H9 (cell line): ENCODE data around the gene MARK4. TPM values are rescaled to one million over a fixed set of nuclear protein-coding genes. Genes with fewer than 3 reads are reported as not detected.

ENCODE experiments used
- DNase-seq: peaks from one replicate; pipeline ENCODE4 v3.0.0-alpha.2; 2017
- H2AFZ ChIP-seq: one replicate; pipeline ENCODE4 v1.6.1; 2013; ENCODE audit warnings: mild to moderate bottlenecking, low read length, control low read depth, moderate library complexity
- H2AK5ac ChIP-seq: 2 replicates; pipeline ENCODE4 v1.6.1; 2013; ENCODE audit warnings: low read length, control low read depth, mixed read lengths; ENCODE audit not compliant: insufficient read length
- H2BK120ac ChIP-seq: one replicate; pipeline ENCODE4 v1.6.1; 2013; ENCODE audit warnings: low read depth, mild to moderate bottlenecking, low read length, control low read depth, inconsistent platforms; ENCODE audit not compliant: poor library complexity, severe bottlenecking
- H2BK12ac ChIP-seq: 2 replicates; pipeline ENCODE4 v1.6.1; 2013; ENCODE audit warnings: low read length, control low read depth, mixed read lengths, low read depth; ENCODE audit not compliant: insufficient read length
- H2BK15ac ChIP-seq: 2 replicates; pipeline ENCODE4 v1.6.1; 2013; ENCODE audit warnings: low read depth, low read length, control low read depth
- H2BK20ac ChIP-seq: one replicate; pipeline ENCODE4 v1.6.1; 2013; ENCODE audit warnings: low read depth, mild to moderate bottlenecking, low read length, control low read depth, inconsistent platforms; ENCODE audit not compliant: poor library complexity, severe bottlenecking
- H2BK5ac ChIP-seq: 2 replicates; pipeline ENCODE4 v1.6.1; 2013; ENCODE audit warnings: low read length, control low read depth, mixed read lengths; ENCODE audit not compliant: insufficient read length
- H3K14ac ChIP-seq: 2 replicates; pipeline ENCODE4 v1.6.1; 2013; ENCODE audit warnings: low read length, control low read depth; ENCODE audit not compliant: insufficient read depth
- H3K18ac ChIP-seq: 2 replicates; pipeline ENCODE4 v1.6.1; 2013; ENCODE audit warnings: low read depth, mild to moderate bottlenecking, mixed read lengths, low read length, control low read depth; ENCODE audit not compliant: insufficient read length
- H3K23ac ChIP-seq: 2 replicates; pipeline ENCODE4 v1.6.1; 2013; ENCODE audit warnings: low read length, control low read depth, mixed read lengths, low read depth; ENCODE audit not compliant: insufficient read length
- H3K23me2 ChIP-seq: 2 replicates; pipeline ENCODE4 v1.6.1; 2013; ENCODE audit warnings: low read depth, mild to moderate bottlenecking, mixed read lengths, low read length, control low read depth; ENCODE audit not compliant: insufficient read length, poor library complexity, severe bottlenecking
- H3K27ac ChIP-seq: 2 replicates; pipeline ENCODE4 v1.5.1; 2013; ENCODE audit warnings: low read length, control low read depth, mixed read lengths, low read depth; ENCODE audit not compliant: insufficient read length
- H3K27me3 ChIP-seq: 2 replicates; pipeline ENCODE4 v1.6.1; 2013; ENCODE audit warnings: low read length, control low read depth, inconsistent platforms; ENCODE audit not compliant: insufficient read depth
- H3K4ac ChIP-seq: 2 replicates; pipeline ENCODE4 v1.6.1; 2013; ENCODE audit warnings: low read depth, mild to moderate bottlenecking, control low read depth, inconsistent platforms, low read length, moderate library complexity
- H3K4me1 ChIP-seq: 2 replicates; pipeline ENCODE4 v1.6.1; 2013; ENCODE audit warnings: low read length, control low read depth, inconsistent platforms; ENCODE audit not compliant: insufficient read depth
- H3K4me2 ChIP-seq: 2 replicates; pipeline ENCODE4 v1.6.1; 2013; ENCODE audit warnings: low read length, control low read depth, mixed read lengths; ENCODE audit not compliant: insufficient read length, insufficient read depth
- H3K56ac ChIP-seq: 2 replicates; pipeline ENCODE4 v1.6.1; 2013; ENCODE audit warnings: low read depth, mild to moderate bottlenecking, mixed read lengths, low read length, control low read depth; ENCODE audit not compliant: insufficient read length
- H3K79me1 ChIP-seq: 2 replicates; pipeline ENCODE4 v1.6.1; 2013; ENCODE audit warnings: low read depth, mild to moderate bottlenecking, moderate library complexity, low read length, control low read depth, inconsistent platforms; ENCODE audit not compliant: insufficient read depth, poor library complexity, severe bottlenecking
- H3K79me2 ChIP-seq: 2 replicates; pipeline ENCODE4 v1.6.1; 2013; ENCODE audit warnings: low read length, control low read depth, inconsistent platforms; ENCODE audit not compliant: insufficient read depth
- H3K9ac ChIP-seq: 2 replicates; pipeline ENCODE4 v1.6.1; 2013; ENCODE audit warnings: low read length, control low read depth, mixed read lengths; ENCODE audit not compliant: insufficient read length; ENCODE audit errors: extremely low read depth
- H3K9me3 ChIP-seq: one replicate; pipeline ENCODE4 v1.6.1; 2013; ENCODE audit warnings: low read depth, low read length, inconsistent platforms; ENCODE audit not compliant: control insufficient read depth
- H3T11ph ChIP-seq: one replicate; pipeline ENCODE4 v1.6.1; 2013; ENCODE audit warnings: mild to moderate bottlenecking, low read length, control low read depth, inconsistent platforms
- H4K20me1 ChIP-seq: one replicate; pipeline ENCODE4 v1.6.1; 2013; ENCODE audit not compliant: control insufficient read depth, insufficient read length, insufficient read depth
- H4K5ac ChIP-seq: 2 replicates; pipeline ENCODE4 v1.6.1; 2013; ENCODE audit warnings: low read depth, mild to moderate bottlenecking, mixed read lengths, low read length, control low read depth; ENCODE audit not compliant: insufficient read length
- H4K8ac ChIP-seq: replicated peaks from 2 replicates; pipeline ENCODE4 v1.6.1; 2013; ENCODE audit warnings: low read length, control low read depth, mixed read lengths, low read depth; ENCODE audit not compliant: insufficient read length
- H4K91ac ChIP-seq: 2 replicates; pipeline ENCODE4 v1.6.1; 2013; ENCODE audit warnings: low read depth, mild to moderate bottlenecking, moderate library complexity, mixed read lengths, low read length, control low read depth; ENCODE audit not compliant: insufficient read length
- H3K27ac Mint-ChIP-seq, 3 experiments: 2 replicates in 2 of 3; 3 replicates in 1 of 3; pipeline ENCODE4 v1.8.0; 2020 to 2021; ENCODE audit warnings: mixed read lengths in 3 of 3, mild to moderate bottlenecking in 1 of 3, moderate library complexity in 1 of 3
- H3K27me3 Mint-ChIP-seq: 2 replicates; pipeline ENCODE4 v1.8.0; 2021; ENCODE audit warnings: low read depth, mild to moderate bottlenecking, moderate library complexity, mixed read lengths
- H3K36me3 Mint-ChIP-seq, 3 experiments: 2 replicates in 2 of 3; 3 replicates in 1 of 3; pipeline ENCODE4 v1.8.0; 2020 to 2021; ENCODE audit warnings: low read depth in 3 of 3, mixed read lengths in 3 of 3; ENCODE audit not compliant: insufficient read depth in 1 of 3
- H3K4me1 Mint-ChIP-seq, 2 experiments: 2 replicates each; pipeline ENCODE4 v1.8.0; 2020; ENCODE audit warnings: mixed read lengths in 2 of 2
- H3K4me3 Mint-ChIP-seq, 2 experiments: 2 replicates in 1 of 2; 3 replicates in 1 of 2; pipeline ENCODE4 v1.8.0; 2020 to 2021; ENCODE audit warnings: mild to moderate bottlenecking in 2 of 2, mixed read lengths in 2 of 2, moderate library complexity in 1 of 2
- H3K9me3 Mint-ChIP-seq, 2 experiments: 2 replicates in 1 of 2; 3 replicates in 1 of 2; pipeline ENCODE4 v1.8.0; 2020; ENCODE audit warnings: mild to moderate bottlenecking in 2 of 2, mixed read lengths in 2 of 2, moderate library complexity in 1 of 2
- WGBS: extraction: QIAGEN DNeasy Blood & Tissue Kit; methylation state at CpG from one replicate; pipeline ENCODE4 v1.1.7; 2013; ENCODE audit warnings: missing lambda C conversion rate, low lambda C conversion rate, mixed read lengths; ENCODE audit not compliant: insufficient read length; ENCODE audit errors: extremely low coverage; 5-methylcytosine and 5-hydroxymethylcytosine counted together
- total RNA-seq: library from RNA; stranded (reverse); gene quantifications from 2 replicates; pipeline ENCODE4 v1.2.1, GENCODE V29; 2021
- TF ChIP-seq, protein P1 (sequence below): fragments of 200-600 bp; sonication (generic); conservative IDR thresholded peaks from 3 replicates; pipeline ENCODE4 v1.8.0; 2021; ENCODE audit warnings: antibody characterized with exemption, mild to moderate bottlenecking

Gene MARK4
- total RNA-seq, 1 experiment from 2014 or later = 44.7 TPM

- Histone ChIP-seq H4K8ac (no peak overlapping the region), H3K4ac (no peak overlapping the region), H3K14ac (no peak overlapping the region), H2AK5ac (no peak overlapping the region), H3K23ac (no peak overlapping the region), H3K9me3 (no peaks in the 10 kb centered on the region), H3K27me3 (no peaks in the 10 kb centered on the region; the same call in 1 of the 2 replicates), H4K5ac (no peak overlapping the region), H4K91ac (no peak overlapping the region), H3K23me2 (no peaks in the 10 kb centered on the region), H2BK5ac (no peak overlapping the region), H2AFZ (no peak overlapping the region), H3K9ac (no peak overlapping the region), H3K79me2 (no peaks in the 10 kb centered on the region), H3T11ph (no peak overlapping the region), H2BK15ac (no peak overlapping the region), H3K56ac (no peak overlapping the region), H3K79me1 (no peaks in the 10 kb centered on the region), H3K27ac (no peak overlapping the region), H4K20me1 (no peaks in the 10 kb centered on the region), H2BK20ac (no peak overlapping the region), H2BK120ac (no peak overlapping the region), H2BK12ac (no peak overlapping the region), H3K4me2 (no peak overlapping the region), H3K4me1 (no peaks in the 10 kb centered on the region; the same call in 1 of the 2 replicates), H3K18ac (no peak overlapping the region)
- Mint-ChIP-seq H3K4me1 (peaks cover 15 to 24% of the 10 kb centered on the region in 2 experiments), H3K4me3 (no peak overlapping the region), H3K27ac (no peak overlapping the region), H3K27me3 (peaks cover 40% of the 10 kb centered on the region), H3K9me3 (peaks cover 3 to 9% of the 10 kb centered on the region in 2 experiments; a peak in 2 of 5 replicates), H3K36me3 (peaks cover 2 to 10% (median 4%) of the 10 kb centered on the region in 3 experiments; a peak in 6 of 7 replicates)
- TF ChIP-seq, protein P1, sequence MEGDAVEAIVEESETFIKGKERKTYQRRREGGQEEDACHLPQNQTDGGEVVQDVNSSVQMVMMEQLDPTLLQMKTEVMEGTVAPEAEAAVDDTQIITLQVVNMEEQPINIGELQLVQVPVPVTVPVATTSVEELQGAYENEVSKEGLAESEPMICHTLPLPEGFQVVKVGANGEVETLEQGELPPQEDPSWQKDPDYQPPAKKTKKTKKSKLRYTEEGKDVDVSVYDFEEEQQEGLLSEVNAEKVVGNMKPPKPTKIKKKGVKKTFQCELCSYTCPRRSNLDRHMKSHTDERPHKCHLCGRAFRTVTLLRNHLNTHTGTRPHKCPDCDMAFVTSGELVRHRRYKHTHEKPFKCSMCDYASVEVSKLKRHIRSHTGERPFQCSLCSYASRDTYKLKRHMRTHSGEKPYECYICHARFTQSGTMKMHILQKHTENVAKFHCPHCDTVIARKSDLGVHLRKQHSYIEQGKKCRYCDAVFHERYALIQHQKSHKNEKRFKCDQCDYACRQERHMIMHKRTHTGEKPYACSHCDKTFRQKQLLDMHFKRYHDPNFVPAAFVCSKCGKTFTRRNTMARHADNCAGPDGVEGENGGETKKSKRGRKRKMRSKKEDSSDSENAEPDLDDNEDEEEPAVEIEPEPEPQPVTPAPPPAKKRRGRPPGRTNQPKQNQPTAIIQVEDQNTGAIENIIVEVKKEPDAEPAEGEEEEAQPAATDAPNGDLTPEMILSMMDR = no peak
- no CpG with 5 or more reads among the region's 4 CpGs for whole genome bisulfite sequencing
- DNase-seq = no peak
Observed at GRCh38 chr19:45305007-45305406, 53.9 kb downstream of the MARK4 start.
